CD4-positive, alpha-beta T cell treated with Interleukin-10 for 1 hour (primary cell): ENCODE measurements around the gene CXCR3.
"Not testable (repeated sequence)": the region's sequence is repeated elsewhere in the genome, so short reads cannot be mapped to it uniquely, and the experiment has no call there.

ENCODE experiments used
- DNase-seq: peaks from one replicate; pipeline ENCODE4 v3.0.0-alpha.2; 2020

The CXCR3 gene

GRCh38 chrX:71607488-71607887 is 10.8 kb downstream of the CXCR3 start:
- DNase-seq: no peak

- peak; percentile 54 for DNase-seq
Observed at GRCh38 chrX:71606536-71607216, 11.6 kb downstream of the CXCR3 start.

GRCh38 chrX:71604796-71605568 is 13.3 kb downstream of the CXCR3 start:
- no peak for DNase-seq

- no peak for DNase-seq
Observed at GRCh38 chrX:71604141-71604540, 14.2 kb downstream of the CXCR3 start.

GRCh38 chrX:71603618-71604017 is 14.7 kb downstream of the CXCR3 start:
- no peak for DNase-seq

- no peak for DNase-seq
Observed at GRCh38 chrX:71599965-71600364, 18.3 kb downstream of the CXCR3 start.

GRCh38 chrX:71593210-71593609 is 25.1 kb downstream of the CXCR3 start:
- not testable (repeated sequence) for DNase-seq

- no peak for DNase-seq
Observed at GRCh38 chrX:71586929-71587328, 31.4 kb downstream of the CXCR3 start.

- DNase-seq: no peak
Observed at GRCh38 chrX:71581210-71581609, 37.1 kb downstream of the CXCR3 start.

GRCh38 chrX:71579990-71580380 is 38.3 kb downstream of the CXCR3 start:
- DNase-seq: no peak

GRCh38 chrX:71579136-71579989 is 38.9 kb downstream of the CXCR3 start:
- no peak for DNase-seq

- DNase-seq: no peak
Observed at GRCh38 chrX:71578253-71579135, 39.8 kb downstream of the CXCR3 start, which contains the start of gene GCNA. GCNA (plus strand) TSS chrX:71578437; CDS start chrX:71580822, 2,385 bp downstream.

- DNase-seq: no peak
Observed at GRCh38 chrX:71577682-71578081, 40.6 kb downstream of the CXCR3 start.

- no peak for DNase-seq
Observed at GRCh38 chrX:71573590-71573989, 44.7 kb downstream of the CXCR3 start.

GRCh38 chrX:71571390-71571789 is 46.9 kb downstream of the CXCR3 start:
- DNase-seq: not testable (repeated sequence)
